Endothelial cell of umbilical vein (primary cell): ENCODE measurements around the gene RAB4B. TPM values are rescaled to one million over a fixed set of nuclear protein-coding genes. Genes with fewer than 3 reads are reported as not detected.

Experiments
- BruUV-seq: library from RNA; stranded (reverse); fragments of 400-500 nt; replicated peaks from 2 replicates; lab custom pipeline; 2021; lab: Mats Ljungman, UMichigan
- CTCF ChIA-PET: fragments of 300-600, 350-600 bp; sonication (Branson Sonifier 250); formaldehyde crosslinking; loops from one replicate; lab custom pipeline; 2021; ENCODE audit warnings: antibody characterized with exemption, inconsistent platforms; lab: Charles Lee
- POLR2A ChIA-PET: fragments of 300-600, 350-600 bp; sonication (Branson Sonifier 250); formaldehyde crosslinking; loops from one replicate; lab custom pipeline; 2021; ENCODE audit warnings: antibody characterized with exemption, inconsistent platforms; lab: Charles Lee
- DNase-seq: peaks from one replicate; pipeline ENCODE4 v3.0.0-alpha.2; 2011; ENCODE audit warnings: low read depth, low spot score
- FAIRE-seq: peaks from 2 replicates; lab custom pipeline; 2011; peaks lifted over from hg19 to GRCh38; lab: Jason Lieb, UNC
- H2AFZ ChIP-seq: 2 replicates; pipeline ENCODE4 v1.6.0; 2012; ENCODE audit warnings: low read depth, low read length, control low read depth, inconsistent platforms
- H3K27ac ChIP-seq: 2 replicates; pipeline ENCODE4 v1.5.1; 2011; ENCODE audit warnings: low read depth, mild to moderate bottlenecking, control low read depth, low read length, moderate library complexity; ENCODE audit not compliant: insufficient read depth
- H3K27me3 ChIP-seq, 2 experiments: 2 replicates each; pipeline versions ENCODE4 v1.6.0 to v1.6.1; 2011; ENCODE audit warnings: low read length in 2 of 2, mixed read lengths in 1 of 2; ENCODE audit not compliant: control insufficient read depth in 2 of 2, insufficient read depth in 2 of 2
- H3K36me3 ChIP-seq, 2 experiments: 2 replicates in 1 of 2; 3 replicates in 1 of 2; pipeline ENCODE4 v1.5.1; 2011; ENCODE audit warnings: low read length in 2 of 2, mild to moderate bottlenecking in 1 of 2, moderate library complexity in 1 of 2; ENCODE audit not compliant: control insufficient read depth in 2 of 2, insufficient read depth in 2 of 2; ENCODE audit errors: extremely low read depth in 1 of 2
- H3K4me1 ChIP-seq: 3 replicates; pipeline ENCODE4 v1.5.1; 2011; ENCODE audit warnings: mild to moderate bottlenecking, low read length; ENCODE audit not compliant: control insufficient read depth, insufficient read depth; ENCODE audit errors: extremely low read depth
- H3K4me2 ChIP-seq: 2 replicates; pipeline ENCODE4 v1.6.1; 2011; ENCODE audit warnings: low read length, control low read depth, mixed read lengths; ENCODE audit not compliant: insufficient read depth
- H3K4me3 ChIP-seq, 3 experiments: fragments of 200-600 bp in 1 of 3; sonication (generic), shearing (Covaris generic) in 1 of 3; replicated peaks in 1 of 3; 2 replicates each; pipeline ENCODE4 v1.5.1; 2011 to 2016; ENCODE audit warnings: control low read depth in 3 of 3, low read length in 3 of 3, mild to moderate bottlenecking in 2 of 3, inconsistent platforms in 1 of 3, low read depth in 1 of 3, moderate library complexity in 1 of 3; ENCODE audit not compliant: insufficient read depth in 1 of 3
- H3K79me2 ChIP-seq: 2 replicates; pipeline ENCODE4 v1.6.0; 2012; ENCODE audit warnings: low read length, inconsistent platforms; ENCODE audit not compliant: control insufficient read depth, insufficient read depth
- H3K9ac ChIP-seq: replicated peaks from 2 replicates; pipeline ENCODE3; 2011; ENCODE audit warnings: low read length, control low read depth; ENCODE audit not compliant: insufficient read depth; ENCODE audit errors: extremely low read depth
- H3K9me1 ChIP-seq: replicated peaks from 3 replicates; pipeline ENCODE4 v1.6.0; 2011; ENCODE audit warnings: mild to moderate bottlenecking, low read length; ENCODE audit not compliant: control insufficient read depth, insufficient read depth; ENCODE audit errors: extremely low read depth
- H3K9me3 ChIP-seq: replicated peaks from 2 replicates; pipeline ENCODE4 v1.5.1; 2012; ENCODE audit warnings: low read length, inconsistent platforms; ENCODE audit not compliant: control insufficient read depth, insufficient read depth
- H4K20me1 ChIP-seq: replicated peaks from 2 replicates; pipeline ENCODE3; 2011; ENCODE audit warnings: mild to moderate bottlenecking, low read length; ENCODE audit not compliant: control insufficient read depth, insufficient read depth; ENCODE audit errors: extremely low read depth
- CTCF ChIP-seq, 2 donors: IDR thresholded peaks; 1 replicate in 1 of 2; 2 replicates in 1 of 2; pipeline ENCODE4 v1.5.1; 2011; ENCODE audit warnings: low read length in 2 of 2, mild to moderate bottlenecking in 2 of 2, moderate library complexity in 2 of 2, control low read depth in 1 of 2, inconsistent platforms in 1 of 2, low read depth in 1 of 2; ENCODE audit not compliant: insufficient read depth in 1 of 2; ENCODE audit errors: extremely low read depth in 1 of 2
- EZH2 ChIP-seq: IDR thresholded peaks from 2 replicates; pipeline ENCODE4 v1.6.1; 2012; ENCODE audit warnings: borderline replicate concordance, low read depth, mild to moderate bottlenecking, moderate library complexity, low read length, inconsistent platforms; ENCODE audit not compliant: severe bottlenecking
- FOS ChIP-seq: IDR thresholded peaks from 2 replicates; pipeline ENCODE4 v1.6.1; 2011; ENCODE audit warnings: mild to moderate bottlenecking, low read length, moderate library complexity, borderline replicate concordance; ENCODE audit not compliant: insufficient read depth
- GATA2 ChIP-seq: IDR thresholded peaks from 2 replicates; pipeline ENCODE4 v1.7.0; 2011; ENCODE audit warnings: low read depth, mild to moderate bottlenecking, moderate library complexity, mixed read lengths, low read length; ENCODE audit not compliant: insufficient read length, insufficient read depth
- JUN ChIP-seq: IDR thresholded peaks from 2 replicates; pipeline ENCODE4 v1.6.1; 2011; ENCODE audit warnings: borderline replicate concordance, low read depth; ENCODE audit not compliant: insufficient read length, insufficient read depth
- MAX ChIP-seq: IDR thresholded peaks from 2 replicates; pipeline ENCODE4 v1.6.1; 2011; ENCODE audit not compliant: insufficient read depth, insufficient read length
- MYC ChIP-seq: IDR thresholded peaks from one replicate; pipeline ENCODE4 v1.6.1; 2011; ENCODE audit warnings: mild to moderate bottlenecking, low read depth, low read length
- POLR2A ChIP-seq: IDR thresholded peaks from 2 replicates; pipeline ENCODE4 v1.6.1; 2012; ENCODE audit warnings: low read depth, mild to moderate bottlenecking, control low read depth, low read length
- POLR2AphosphoS5 ChIP-seq: IDR thresholded peaks from 2 replicates; pipeline ENCODE4 v1.6.1; 2012; ENCODE audit warnings: low read depth, mild to moderate bottlenecking, control low read depth, low read length, moderate library complexity; ENCODE audit not compliant: insufficient read depth
- dilution Hi-C: fragments of 300-500 bp; cut with MboI; formaldehyde crosslinking; loops from one replicate; pipeline ENCODE4 v1.15.0; 2019; ENCODE audit warnings: low sequenced_read_pairs; ENCODE audit not compliant: extremely low pct_ligation_motif_present
- intact Hi-C: fragments of 100-400 bp; cut with micrococcal nuclease; formaldehyde crosslinking; loops from one replicate; pipeline ENCODE4 v1.10.0; 2022
- polyA plus RNA-seq, 4 experiments: library from polyadenylated mRNA; depleted of rRNA in 3 of 4; stranded (reverse) in 3 of 4; unstranded in 1 of 4; fragments of >200 nt; gene quantifications; 2 replicates each; pipeline versions ENCODE4 v1.2.1 to v1.2.3, GENCODE V29; 2011 to 2012; ENCODE audit warnings: missing spikeins in 1 of 4
- total RNA-seq: library from RNA; stranded (reverse); gene quantifications from 2 replicates; pipeline ENCODE4 v1.2.3, GENCODE V29; 2021

RAB4B gene
- total and polyA plus RNA-seq, 2 donors (not counting 3 experiments of a cell fraction or from before 2014, with no cell fraction given) = 33.6 to 61.0 TPM

GRCh38 chr19:40747536-40747935 is 30.5 kb upstream of the RAB4B start:
- BruUV-seq = no TSS peak
- intact Hi-C loops = no loop called here
- ChIA-PET POLR2A (no interaction called here), CTCF (interaction anchor here (0.5 to 1.5 kb wide), 3 partner anchors 30 to 382 kb away, joined by 3 to 4 read pairs (median 3); partner anchors contain the start of gene RAB4B)
- Histone ChIP-seq H3K4me3 (no peak overlapping the region), H4K20me1 (no peaks in the 10 kb centered on the region), H3K4me1 (peaks cover 21% of the 10 kb centered on the region), H3K27ac (no peak overlapping the region), H3K9ac (no peak overlapping the region), H3K9me3 (no peaks in the 10 kb centered on the region), H3K36me3 (no peaks in the 10 kb centered on the region), H3K4me2 (no peak overlapping the region), H2AFZ (no peak overlapping the region), H3K9me1 (no peaks in the 10 kb centered on the region), H3K27me3 (no peaks in the 10 kb centered on the region), H3K79me2 (peaks cover 14% of the 10 kb centered on the region)
- no peak for DNase-seq
- dilution Hi-C loops = no loop called here
- no peak for TF ChIP-seq POLR2AphosphoS5
- TF ChIP-seq CTCF (IDR thresholded peaks at IDR 0.05; ENCODE audit: extremely low read depth in 1 of 2, insufficient read depth in 1 of 2, low read depth in 1 of 2, low read length in 2 of 2) = no peak
- TF ChIP-seq GATA2 = no peak
- TF ChIP-seq MYC = no peak
- TF ChIP-seq MAX = no peak
- TF ChIP-seq FOS = no peak
- TF ChIP-seq EZH2 = no peak
- TF ChIP-seq JUN = no peak
- no peak for TF ChIP-seq POLR2A
- no peak for FAIRE-seq
